HG03196 (cell line): Measurements from ENCODE around the gene PTPMT1.
A peak's percentile ranks its signal among the peaks of the same experiment; 100 is the strongest.
"Not testable (repeated sequence)": the region's sequence is repeated elsewhere in the genome, so short reads cannot be mapped to it uniquely, and the experiment has no call there.

Source experiments
- ATAC-seq: cut with Tn5 transposase; IDR thresholded peaks from one replicate; pipeline ENCODE4 v1.9.1; 2021; ENCODE audit not compliant: unreplicated experiment

Gene PTPMT1

DNA sequence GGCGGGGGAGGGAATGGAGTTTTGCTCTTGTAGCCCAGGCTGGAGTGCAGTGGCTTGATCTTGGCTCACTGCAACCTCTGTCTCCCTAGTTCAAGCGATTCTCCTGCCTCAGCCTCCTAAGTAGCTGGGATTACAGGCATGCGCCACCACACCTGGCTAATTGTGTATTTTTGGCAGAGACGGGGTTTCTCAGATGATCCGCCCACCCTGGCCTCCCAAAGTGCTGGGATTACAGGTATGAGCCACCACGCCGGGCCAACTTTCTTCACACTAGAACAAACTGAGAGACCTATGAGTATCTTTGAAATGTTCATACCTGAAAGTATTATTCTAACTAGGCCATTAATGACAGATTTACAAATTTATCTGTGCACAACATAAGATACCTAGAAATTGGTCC, 19.1 kb upstream of the PTPMT1 start:
- ATAC-seq: not testable (repeated sequence)

GRCh38 chr11:47550288-47551047, 14.9 kb upstream of the PTPMT1 start:
- ATAC-seq: no peak

GRCh38 chr11:47551086-47551485, 14.3 kb upstream of the PTPMT1 start:
- no peak for ATAC-seq

GRCh38 chr11:47552056-47552565, 13.3 kb upstream of the PTPMT1 start:
- peak; percentile 8 for ATAC-seq

- peak; percentile 87 for ATAC-seq
These were observed 12.6 kb upstream of the PTPMT1 start, which contains the start of gene CELF1 for GRCh38 chr11:47552566-47553405. Gene CELF1, minus strand, starts transcription at chr11:47553132. Its CDS starts 53,609 bp downstream, at chr11:47499523.

- peak; percentile 23 for ATAC-seq
These were observed 12.0 kb upstream of the PTPMT1 start for GRCh38 chr11:47553406-47553743.

DNA sequence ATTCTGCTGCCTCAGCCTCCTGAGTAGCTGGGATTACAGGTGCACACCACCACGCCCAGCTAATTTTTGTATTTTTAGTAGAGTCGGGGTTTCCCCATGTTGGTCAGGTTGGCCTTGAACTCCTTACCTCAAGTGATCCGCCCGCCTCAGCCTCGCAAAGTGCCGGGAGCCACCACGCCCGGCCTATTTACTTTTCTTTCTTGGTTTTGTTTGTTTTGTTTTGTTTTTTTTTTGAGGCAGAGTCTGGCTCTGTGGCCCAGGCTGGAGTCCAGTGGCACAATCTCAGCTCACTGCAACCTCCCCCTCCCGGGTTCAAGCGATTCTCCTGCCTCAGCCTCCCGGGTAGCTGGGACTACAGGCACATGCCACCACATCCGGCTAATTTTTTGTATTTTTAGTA, 8.4 kb upstream of the PTPMT1 start:
- not testable (repeated sequence) for ATAC-seq

- no peak for ATAC-seq
These were observed 6.7 kb upstream of the PTPMT1 start for GRCh38 chr11:47558695-47559094.

- ATAC-seq: no peak
These were observed 5.0 kb upstream of the PTPMT1 start for GRCh38 chr11:47560426-47560825.

DNA sequence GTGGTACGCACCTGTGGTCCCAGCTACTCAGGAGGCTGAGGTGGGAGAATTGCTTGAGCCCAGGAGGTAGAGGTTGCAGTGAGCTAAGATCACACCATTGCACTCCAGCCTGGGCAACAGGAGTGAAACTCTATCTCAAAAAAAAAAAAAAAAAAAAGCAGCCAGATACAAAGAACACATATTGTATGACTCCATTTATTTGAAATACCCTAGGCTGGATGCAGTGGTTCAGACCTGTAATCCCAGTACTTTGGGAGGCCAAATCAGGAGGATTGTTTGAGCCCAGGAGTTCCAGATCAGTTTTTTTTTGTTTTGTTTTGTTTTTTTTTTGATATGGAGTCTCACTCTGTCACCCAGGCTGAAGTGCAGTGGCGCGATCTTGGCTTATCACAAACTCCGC, 3.0 kb upstream of the PTPMT1 start:
- not testable (repeated sequence) for ATAC-seq

GRCh38 chr11:47564366-47564765, 1.0 kb upstream of the PTPMT1 start:
- not testable (repeated sequence) for ATAC-seq

DNA sequence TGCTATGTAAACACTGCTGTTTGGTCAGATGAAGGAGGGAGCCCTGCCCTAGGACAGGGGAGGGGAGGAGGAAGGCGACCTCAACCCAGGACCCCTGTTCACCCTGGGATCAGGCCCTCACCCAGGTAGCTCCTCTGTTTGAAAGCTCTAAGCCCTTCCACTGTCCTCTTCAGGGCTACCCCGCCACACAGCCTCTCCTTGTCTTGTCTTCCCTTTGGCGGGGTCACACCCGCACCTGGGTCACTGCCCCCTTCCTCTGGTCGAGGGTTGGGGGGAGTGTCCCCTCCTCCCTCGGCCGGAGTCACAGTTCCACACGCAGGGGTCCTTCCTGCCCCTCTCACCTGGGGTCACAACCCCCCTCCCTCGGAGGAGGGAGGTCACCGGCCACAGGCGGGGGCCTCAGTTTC, 463 bp upstream of the PTPMT1 start:
- no peak for ATAC-seq

DNA sequence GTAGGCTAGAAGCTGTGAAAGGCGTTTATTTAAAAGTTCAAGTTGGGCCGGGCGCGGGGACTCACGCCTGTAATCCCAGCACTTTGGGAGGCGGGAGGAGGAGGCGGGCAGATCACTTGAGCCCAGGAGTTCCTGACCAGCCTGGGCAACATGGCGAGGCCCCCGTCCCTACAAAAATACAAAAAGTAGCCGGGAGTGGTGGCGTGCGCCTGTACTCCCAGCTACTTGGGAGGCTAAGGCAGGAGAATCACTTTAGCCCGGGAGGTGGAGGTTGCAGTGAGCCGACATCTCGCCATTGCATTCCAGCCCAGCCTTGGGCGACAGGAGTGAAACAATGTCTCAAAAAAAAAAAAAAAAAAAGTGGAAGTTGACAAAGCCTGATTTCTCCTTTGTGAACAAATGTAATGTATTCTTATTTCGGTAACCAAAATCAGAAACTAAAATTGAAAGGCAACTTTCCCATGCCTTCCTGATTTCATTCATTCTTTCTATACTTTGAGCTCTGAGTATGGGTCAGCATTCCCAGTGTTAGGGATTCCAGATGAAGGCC, 825 bp downstream of the PTPMT1 start:
- no peak for ATAC-seq

- no peak for ATAC-seq
These were observed 4.2 kb downstream of the PTPMT1 start for GRCh38 chr11:47569646-47570045.

- no peak for ATAC-seq
These were observed 5.4 kb downstream of the PTPMT1 start for GRCh38 chr11:47570651-47571356.

DNA sequence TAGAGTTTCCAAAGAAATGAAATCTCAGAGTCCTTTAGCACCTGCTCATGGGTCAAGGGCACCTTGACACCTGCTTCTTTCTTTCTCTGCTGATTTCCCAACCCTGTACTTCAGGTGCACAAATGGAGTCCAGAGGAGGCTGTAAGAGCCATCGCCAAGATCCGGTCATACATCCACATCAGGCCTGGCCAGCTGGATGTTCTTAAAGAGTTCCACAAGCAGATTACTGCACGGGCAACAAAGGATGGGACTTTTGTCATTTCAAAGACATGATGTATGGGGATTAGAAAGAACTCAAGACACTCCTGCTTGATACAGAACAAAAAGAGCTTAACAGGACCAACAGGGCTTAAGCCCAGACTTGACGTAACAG, 5.9 kb downstream of the PTPMT1 start:
- no peak for ATAC-seq

- no peak for ATAC-seq
These were observed 6.5 kb downstream of the PTPMT1 start for GRCh38 chr11:47571895-47572294.

GRCh38 chr11:47572715-47573255, 7.4 kb downstream of the PTPMT1 start:
- no peak for ATAC-seq

DNA sequence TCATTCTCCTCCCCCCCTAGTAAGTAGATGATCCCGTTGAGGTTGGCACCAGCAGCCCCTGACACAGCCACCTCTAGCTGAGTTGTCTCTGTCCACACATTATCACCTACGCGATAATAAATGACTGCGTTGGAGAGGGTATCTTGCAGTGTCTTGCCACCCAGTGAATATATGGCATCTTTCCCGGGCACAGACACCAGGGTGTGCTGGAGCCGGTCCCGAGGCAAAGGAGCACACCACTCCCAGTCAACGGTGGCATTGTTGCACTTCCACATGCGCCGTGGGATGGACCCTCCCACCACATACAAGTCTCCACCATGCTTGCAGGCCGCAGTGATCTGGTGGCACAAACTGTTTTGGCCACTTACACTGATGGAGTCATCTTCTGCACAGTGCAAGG, 7.9 kb downstream of the PTPMT1 start:
- no peak for ATAC-seq

GRCh38 chr11:47577460-47578041, 12.2 kb downstream of the PTPMT1 start:
- ATAC-seq: no peak
